D721Med (cell line): ENCODE results near the gene NXF3.

Experiments used
- DNase-seq: peaks from one replicate; pipeline ENCODE4 v3.0.0; 2011; ENCODE audit warnings: low spot score; ENCODE audit not compliant: insufficient read length
- FAIRE-seq: peaks from 2 replicates; lab custom pipeline; 2011; peaks lifted over from hg19 to GRCh38; lab: Jason Lieb, UNC
- TF ChIP-seq, protein P1 (sequence below): IDR thresholded peaks from 2 replicates; pipeline ENCODE4 v1.5.1; 2012; ENCODE audit warnings: mild to moderate bottlenecking, control low read depth; ENCODE audit not compliant: insufficient read depth; ENCODE audit errors: missing control alignments

NXF3 gene

DNA sequence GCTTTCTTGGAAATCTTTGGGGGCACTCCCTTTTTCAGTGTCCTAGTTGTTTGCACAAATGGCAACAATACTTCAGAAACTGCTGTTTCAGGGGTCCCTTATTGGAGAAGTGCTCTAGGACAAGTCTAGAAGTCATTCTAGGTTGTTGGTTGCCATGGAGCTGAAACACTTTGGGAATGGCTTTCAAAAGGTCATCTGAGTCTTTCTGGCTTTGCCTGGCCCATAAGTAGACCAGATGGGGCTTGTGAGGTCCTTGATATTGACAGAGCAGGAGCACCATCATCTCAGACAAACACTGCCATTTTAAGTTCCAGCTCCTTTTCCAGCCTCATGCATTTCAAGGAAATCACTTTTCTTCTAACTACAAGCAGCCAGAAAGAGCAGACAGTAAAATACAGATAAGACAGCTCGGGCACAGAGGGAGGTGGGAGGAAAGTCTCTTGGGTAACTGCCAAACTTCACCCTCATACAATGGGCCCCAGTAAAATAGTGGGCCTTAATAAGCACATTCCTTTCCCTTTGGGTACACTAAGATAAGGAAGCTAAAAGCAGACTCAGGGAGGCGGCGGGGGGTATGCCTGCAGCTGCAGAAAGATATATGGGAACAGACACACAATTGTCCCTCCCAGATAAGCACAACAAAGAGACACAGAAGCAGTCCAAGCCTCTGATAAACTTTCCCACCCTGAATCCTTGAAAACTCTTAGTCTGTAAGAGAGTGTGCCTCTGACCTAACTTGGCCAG, 8.5 kb upstream of the NXF3 start:
- DNase-seq (no peak), FAIRE-seq (no peak)
- TF ChIP-seq, protein P1, sequence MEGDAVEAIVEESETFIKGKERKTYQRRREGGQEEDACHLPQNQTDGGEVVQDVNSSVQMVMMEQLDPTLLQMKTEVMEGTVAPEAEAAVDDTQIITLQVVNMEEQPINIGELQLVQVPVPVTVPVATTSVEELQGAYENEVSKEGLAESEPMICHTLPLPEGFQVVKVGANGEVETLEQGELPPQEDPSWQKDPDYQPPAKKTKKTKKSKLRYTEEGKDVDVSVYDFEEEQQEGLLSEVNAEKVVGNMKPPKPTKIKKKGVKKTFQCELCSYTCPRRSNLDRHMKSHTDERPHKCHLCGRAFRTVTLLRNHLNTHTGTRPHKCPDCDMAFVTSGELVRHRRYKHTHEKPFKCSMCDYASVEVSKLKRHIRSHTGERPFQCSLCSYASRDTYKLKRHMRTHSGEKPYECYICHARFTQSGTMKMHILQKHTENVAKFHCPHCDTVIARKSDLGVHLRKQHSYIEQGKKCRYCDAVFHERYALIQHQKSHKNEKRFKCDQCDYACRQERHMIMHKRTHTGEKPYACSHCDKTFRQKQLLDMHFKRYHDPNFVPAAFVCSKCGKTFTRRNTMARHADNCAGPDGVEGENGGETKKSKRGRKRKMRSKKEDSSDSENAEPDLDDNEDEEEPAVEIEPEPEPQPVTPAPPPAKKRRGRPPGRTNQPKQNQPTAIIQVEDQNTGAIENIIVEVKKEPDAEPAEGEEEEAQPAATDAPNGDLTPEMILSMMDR: no peak

DNA sequence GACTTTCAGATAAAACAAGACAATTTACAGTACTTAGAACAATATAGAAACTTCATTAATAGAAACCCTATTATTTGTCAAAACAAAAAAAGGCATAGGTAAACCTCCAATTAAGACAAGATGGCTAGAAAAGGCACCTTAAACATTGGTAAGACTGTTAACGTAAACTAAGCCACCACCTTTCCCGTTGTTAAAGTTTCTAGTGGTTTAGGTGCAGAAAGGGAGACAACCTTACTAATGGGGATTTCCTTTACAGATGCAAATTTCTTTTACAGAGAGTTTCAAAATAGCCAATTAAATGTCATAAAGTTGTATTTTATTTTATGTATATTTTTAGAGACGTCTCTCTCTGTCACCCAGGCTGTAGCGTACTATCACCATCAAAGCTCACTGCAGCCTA, 7.5 kb upstream of the NXF3 start:
- FAIRE-seq (no peak), DNase-seq (no peak)
- TF ChIP-seq, protein P1: no peak

DNA sequence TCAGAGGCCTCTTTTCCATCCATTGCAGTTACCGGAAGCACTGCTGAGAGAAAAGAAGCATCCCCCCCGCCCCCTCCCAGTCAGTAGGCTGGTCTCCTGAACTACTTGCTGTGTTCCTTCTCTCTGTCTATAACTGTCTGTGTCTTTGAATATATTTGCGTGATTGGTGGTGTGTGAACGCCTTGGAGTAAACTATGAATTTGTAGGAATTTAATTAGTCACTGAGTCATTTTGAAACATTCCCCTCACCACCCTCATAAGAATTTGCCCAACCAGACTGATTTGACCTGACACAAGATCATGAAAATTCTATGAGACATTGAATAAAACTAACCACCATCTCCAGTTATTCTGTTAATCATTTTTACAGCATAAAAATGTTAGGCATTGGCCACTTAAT, 6.7 kb upstream of the NXF3 start:
- TF ChIP-seq, protein P1: no peak
- DNase-seq (no peak), FAIRE-seq (no peak)

DNA sequence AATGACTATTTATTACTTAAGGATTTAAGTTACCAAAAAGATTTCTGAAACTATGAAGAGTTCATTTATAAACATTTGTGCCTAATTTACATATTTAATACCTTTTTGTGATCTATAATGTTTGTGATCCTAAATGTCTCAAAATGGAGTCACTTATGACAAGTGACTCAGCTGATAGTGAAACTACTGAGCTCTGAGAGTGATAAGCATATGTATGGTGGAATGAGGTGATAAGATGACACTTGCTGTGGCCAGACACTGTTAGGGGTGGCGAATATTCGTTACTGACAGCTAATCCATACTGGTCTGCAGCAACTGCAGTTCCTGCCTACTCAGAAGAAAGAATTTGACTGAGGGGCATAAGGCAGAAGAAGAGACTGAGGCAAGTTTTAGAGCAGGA, 5.5 kb upstream of the NXF3 start:
- DNase-seq (no peak), FAIRE-seq (no peak)
- TF ChIP-seq, protein P1: no peak

DNA sequence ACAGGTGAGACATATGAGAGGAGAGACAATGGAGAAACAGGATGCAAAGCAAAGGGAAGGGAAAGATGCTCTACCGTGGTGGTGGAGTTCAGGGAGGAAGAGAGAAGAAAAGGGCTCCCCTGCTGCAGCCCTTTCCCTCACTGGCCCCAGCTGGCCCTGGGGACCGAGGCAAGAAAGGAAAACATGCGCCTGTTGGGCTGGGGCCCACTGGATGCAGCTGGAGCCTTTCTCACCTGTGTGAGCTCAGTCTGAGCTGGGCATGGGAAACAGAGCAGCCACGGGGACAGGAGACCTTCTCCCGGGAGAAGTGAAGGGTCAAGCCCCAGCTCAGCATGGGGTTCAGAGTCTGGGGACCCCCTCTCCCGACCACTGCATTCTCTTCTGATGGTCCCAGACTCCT, 11.9 kb downstream of the NXF3 start:
- TF ChIP-seq, protein P1: no peak
- FAIRE-seq (no peak), DNase-seq (no peak)

DNA sequence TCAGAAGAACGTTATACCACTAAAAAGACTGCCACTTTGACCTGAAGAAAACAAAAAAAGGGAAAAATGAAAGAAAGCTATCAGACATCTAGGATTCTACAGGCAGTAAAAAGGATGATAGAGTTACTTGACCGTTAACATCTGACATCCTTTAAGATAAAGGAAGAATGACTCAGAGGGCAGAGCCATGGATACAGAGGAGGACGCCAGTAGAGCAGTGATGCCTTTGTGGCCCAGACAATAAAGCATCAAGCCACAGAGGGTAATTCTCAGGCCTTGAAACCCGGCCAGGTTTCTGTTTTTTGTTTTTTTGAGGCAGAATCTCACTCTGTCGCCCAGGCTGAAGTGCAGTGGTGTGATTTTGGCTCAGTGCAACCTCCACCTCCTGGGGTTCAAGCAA, 19.5 kb downstream of the NXF3 start:
- DNase-seq (no peak), FAIRE-seq (no peak)
- TF ChIP-seq, protein P1: no peak

DNA sequence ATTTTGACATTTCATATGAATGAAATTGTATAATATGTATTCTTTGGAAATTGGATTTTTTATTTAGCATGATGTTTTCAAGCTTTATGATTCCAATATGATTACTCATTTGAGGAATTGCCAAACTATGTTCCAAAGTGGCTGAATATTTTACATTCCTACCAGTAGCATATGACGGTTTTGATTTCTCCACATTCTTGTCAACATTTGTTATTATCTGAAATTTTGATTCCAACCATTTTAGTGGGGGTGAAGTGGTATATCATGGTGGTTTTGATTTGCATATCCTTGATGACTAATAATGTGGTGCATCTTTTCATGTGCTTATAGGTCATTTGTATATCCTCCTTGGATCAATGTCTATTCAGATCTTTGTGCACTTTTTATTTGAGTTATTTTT, 26.3 kb downstream of the NXF3 start:
- no peak for DNase-seq
- TF ChIP-seq, protein P1: no peak

More for the DNA sequence above, 26.3 kb downstream of the NXF3 start:
- FAIRE-seq: no peak
